ENCODE measurements around the gene KLHL35. TPM values are rescaled to one million over a fixed set of nuclear protein-coding genes. Genes with fewer than 3 reads are reported as not detected.

Gene KLHL35
- total RNA-seq, 1 donor from 2014 or later: not detected

GRCh38 chr11:75403983-75404658 lies 28.9 kb downstream of the KLHL35 start:
- no peak overlapping the region for H3K4me3 ChIP-seq
- H3K4me1 ChIP-seq: peaks cover 27% of the 10 kb centered on the region
- TF ChIP-seq POLR2A (IDR thresholded peaks at IDR 0.05) (no peak), CTCF (IDR thresholded peaks at IDR 0.05) (no peak), POLR2AphosphoS5 (IDR thresholded peaks at IDR 0.05; ENCODE audit: insufficient read depth in 1 of 2, low read depth in 1 of 2) (no peak)
- DNase-seq (ENCODE audit: extremely low spot score in 2 of 2): no peak
- H3K27ac ChIP-seq: no peak overlapping the region
- no peaks in the 10 kb centered on the region for H3K27me3 ChIP-seq
- intact Hi-C loops (cut with DNase I): no loop called here
- H3K9me3 ChIP-seq: no peaks in the 10 kb centered on the region
- peaks cover 0 to 65% of the 10 kb centered on the region in 2 donors for H3K36me3 ChIP-seq

- Histone ChIP-seq H3K4me1 (peaks cover 27% of the 10 kb centered on the region), H3K27ac (no peak overlapping the region)
Observed at GRCh38 chr11:75403037-75403436, 30.0 kb downstream of the KLHL35 start.

GRCh38 chr11:75402002-75402773 lies 30.8 kb downstream of the KLHL35 start:
- Histone ChIP-seq H3K4me3 (no peak overlapping the region), H3K27ac (no peak overlapping the region), H3K9me3 (no peaks in the 10 kb centered on the region), H3K36me3 (peaks cover 0 to 52% of the 10 kb centered on the region in 2 donors), H3K27me3 (no peaks in the 10 kb centered on the region), H3K4me1 (peaks cover 27% of the 10 kb centered on the region)
- TF ChIP-seq POLR2A (IDR thresholded peaks at IDR 0.05) (no peak), POLR2AphosphoS5 (IDR thresholded peaks at IDR 0.05; ENCODE audit: insufficient read depth in 1 of 2, low read depth in 1 of 2) (no peak), CTCF (IDR thresholded peaks at IDR 0.05) (no peak)
- intact Hi-C loops (cut with DNase I): no loop called here
- no peak for DNase-seq (ENCODE audit: extremely low spot score in 2 of 2)

More at GRCh38 chr11:75403037-75403436, 30.0 kb downstream of the KLHL35 start:
- no peak for DNase-seq (ENCODE audit: extremely low spot score in 2 of 2)
- Histone ChIP-seq H3K9me3 (no peaks in the 10 kb centered on the region), H3K27me3 (no peaks in the 10 kb centered on the region), H3K36me3 (peaks cover 0 to 56% of the 10 kb centered on the region in 2 donors), H3K4me3 (no peak overlapping the region)
- no peak for TF ChIP-seq POLR2AphosphoS5 (IDR thresholded peaks at IDR 0.05; ENCODE audit: insufficient read depth in 1 of 2, low read depth in 1 of 2)
- TF ChIP-seq CTCF (IDR thresholded peaks at IDR 0.05): no peak
- TF ChIP-seq POLR2A (IDR thresholded peaks at IDR 0.05): no peak
- intact Hi-C loops (cut with DNase I): no loop called here

GRCh38 chr11:75400146-75400865 lies 32.7 kb downstream of the KLHL35 start:
- Histone ChIP-seq H3K9me3 (no peaks in the 10 kb centered on the region), H3K27me3 (no peaks in the 10 kb centered on the region), H3K4me1 (peaks cover 27% of the 10 kb centered on the region), H3K36me3 (peaks cover 0 to 42% of the 10 kb centered on the region in 2 donors), H3K27ac (peak overlapping the region; percentile 88), H3K4me3 (peak overlapping the region; percentile 67 to 89)
- no peak for DNase-seq (ENCODE audit: extremely low spot score in 2 of 2)
- intact Hi-C loops (cut with DNase I): no loop called here
- TF ChIP-seq POLR2A (IDR thresholded peaks at IDR 0.05): no peak
- no peak for TF ChIP-seq CTCF (IDR thresholded peaks at IDR 0.05)
- TF ChIP-seq POLR2AphosphoS5 (IDR thresholded peaks at IDR 0.05; ENCODE audit: insufficient read depth in 1 of 2, low read depth in 1 of 2): no peak

All from vagina (tissue), 2 donors.